Measurements from ENCODE around the gene GCN1. TPM values are rescaled to one million over a fixed set of nuclear protein-coding genes. Genes with fewer than 3 reads are reported as not detected.

GCN1 gene
- total RNA-seq, 4 donors from 2014 or later = 39.5 to 117 (median 63.7) TPM

DNA sequence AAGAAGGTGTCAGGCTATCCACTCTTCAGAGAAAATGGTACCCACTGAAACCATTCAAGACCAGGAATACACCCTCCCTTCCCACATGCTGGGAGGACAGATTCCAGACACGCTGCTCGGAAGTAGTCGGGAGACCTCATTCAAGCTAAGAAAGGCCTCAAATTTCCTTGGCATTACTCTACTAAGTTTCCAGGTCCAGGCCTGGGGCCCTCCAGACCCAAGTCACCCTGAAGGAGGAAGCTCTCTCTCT is 33.5 kb upstream of the GCN1 start:
- Histone ChIP-seq H3K36me3 (peaks cover 3 to 28% (median 7%) of the 10 kb centered on the region in 3 donors), H3K4me1 (peaks cover 67 to 93% (median 83%) of the 10 kb centered on the region in 3 donors), H3K27me3 (no peaks in the 10 kb centered on the region), H3K27ac (peak overlapping the region in 3 of 4 donors; percentile 29 to 94 (median 84)), H3K4me3 (peak overlapping the region in 1 of 4 donors; percentile 25), H3K9me3 (no peaks in the 10 kb centered on the region)
- WGBS, 2 donors = 83% methylated on average over 2 of the region's 3 CpGs; no CpG with 5 or more reads in 1 of the 2 donors
- no peak for TF ChIP-seq CTCF (IDR thresholded peaks at IDR 0.05)
- TF ChIP-seq POLR2A (IDR thresholded peaks at IDR 0.05) = no peak
- intact Hi-C loops (cut with DNase I) = loop anchor here (2.0 kb wide), 1 partner anchor 37 kb away; the partner anchor contains the start of gene PXN
- no peak for DNase-seq

GRCh38 chr12:120227233-120228040 is 32.9 kb upstream of the GCN1 start:
- TF ChIP-seq CTCF (IDR thresholded peaks at IDR 0.05) = no peak
- TF ChIP-seq POLR2A (IDR thresholded peaks at IDR 0.05) = no peak
- H3K27me3 ChIP-seq = no peaks in the 10 kb centered on the region
- 52 to 69% methylated on average over 7 to 8 of the region's 8 CpGs for WGBS, 2 donors
- H3K27ac ChIP-seq = peak overlapping the region in 1 of 4 donors; percentile 29
- DNase-seq = no peak
- no peaks in the 10 kb centered on the region for H3K9me3 ChIP-seq
- no peak overlapping the region for H3K4me3 ChIP-seq
- H3K36me3 ChIP-seq = peaks cover 8 to 33% (median 11%) of the 10 kb centered on the region in 3 donors
- peaks cover 62 to 88% (median 78%) of the 10 kb centered on the region in 3 donors for H3K4me1 ChIP-seq
- intact Hi-C loops (cut with DNase I) = loop anchor here (2.0 kb wide), 1 partner anchor 37 kb away; the partner anchor contains the start of gene PXN

DNA sequence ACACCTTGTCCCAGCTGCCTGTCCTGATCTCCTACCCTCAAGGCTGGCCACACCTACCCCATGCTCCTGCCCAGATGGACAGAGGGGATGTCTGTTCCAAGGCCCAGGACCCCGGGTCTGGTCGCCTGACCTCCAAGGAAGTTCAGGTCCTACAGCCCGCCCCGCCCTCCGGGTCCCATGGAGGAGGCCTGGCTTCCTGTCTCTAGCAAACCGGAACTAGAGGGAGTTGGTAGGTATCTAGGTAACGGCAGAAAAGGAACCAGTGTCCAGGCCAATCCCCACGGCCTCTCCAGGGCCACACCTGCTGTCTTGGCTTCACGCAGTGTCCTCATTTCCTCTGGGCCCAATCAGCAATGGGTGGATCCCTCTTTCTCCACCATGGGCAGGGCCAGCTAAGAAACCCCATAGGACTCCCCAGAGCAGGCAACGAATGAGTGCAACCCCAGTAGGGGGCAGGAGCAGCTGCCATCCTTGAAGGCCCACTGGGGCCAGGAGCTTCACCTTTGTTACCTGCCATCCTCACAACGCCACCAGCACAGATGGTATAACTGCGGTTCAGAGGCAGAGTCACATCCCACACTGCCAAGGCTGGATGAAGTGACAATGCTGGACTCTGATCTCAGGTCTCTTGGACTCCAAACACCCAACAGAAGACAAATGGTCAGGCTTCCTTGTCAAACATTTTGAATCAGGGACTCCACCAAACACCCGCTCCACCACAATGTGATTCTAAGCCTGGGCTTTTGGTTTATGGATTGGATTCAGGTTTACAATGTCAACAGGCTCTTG is 31.5 kb upstream of the GCN1 start:
- peaks cover 49 to 74% (median 64%) of the 10 kb centered on the region in 3 donors for H3K4me1 ChIP-seq
- peaks cover 18 to 47% (median 22%) of the 10 kb centered on the region in 3 donors for H3K36me3 ChIP-seq
- H3K4me3 ChIP-seq = peak overlapping the region in 1 of 4 donors; percentile 40
- TF ChIP-seq CTCF (IDR thresholded peaks at IDR 0.05) (peak in 1 of 6 experiments; percentile 14), POLR2A (IDR thresholded peaks at IDR 0.05) (no peak)
- no peaks in the 10 kb centered on the region for H3K27me3 ChIP-seq
- no peaks in the 10 kb centered on the region for H3K9me3 ChIP-seq
- 64 to 75% methylated on average over 6 of the region's 13 CpGs for WGBS, 2 donors
- H3K27ac ChIP-seq = peak overlapping the region; percentile 63 to 79 (median 69)
- intact Hi-C loops (cut with DNase I) = no loop called here
- DNase-seq = no peak

GRCh38 chr12:120225200-120225558 is 30.7 kb upstream of the GCN1 start:
- Histone ChIP-seq H3K36me3 (peaks cover 18 to 56% (median 30%) of the 10 kb centered on the region in 3 donors), H3K9me3 (no peaks in the 10 kb centered on the region), H3K27ac (peak overlapping the region; percentile 63 to 79 (median 69)), H3K27me3 (no peaks in the 10 kb centered on the region), H3K4me1 (peaks cover 41 to 65% (median 55%) of the 10 kb centered on the region in 3 donors), H3K4me3 (peak overlapping the region in 2 of 4 donors; percentile 27 to 40)
- no peak for DNase-seq
- no peak for TF ChIP-seq POLR2A (IDR thresholded peaks at IDR 0.05)
- intact Hi-C loops (cut with DNase I) = no loop called here
- 29 to 38% methylated on average over 8 to 9 of the region's 9 CpGs for WGBS, 2 donors

GRCh38 chr12:120224304-120225199 is 30.0 kb upstream of the GCN1 start:
- peaks cover 20 to 62% (median 36%) of the 10 kb centered on the region in 3 donors for H3K36me3 ChIP-seq
- peaks cover 35 to 59% (median 49%) of the 10 kb centered on the region in 3 donors for H3K4me1 ChIP-seq

More at GRCh38 chr12:120224304-120225199, 30.0 kb upstream of the GCN1 start:
- Histone ChIP-seq H3K9me3 (no peaks in the 10 kb centered on the region), H3K27me3 (no peaks in the 10 kb centered on the region), H3K27ac (peak overlapping the region; percentile 63 to 79 (median 69)), H3K4me3 (peak overlapping the region; percentile 9 to 40 (median 31))
- TF ChIP-seq POLR2A (IDR thresholded peaks at IDR 0.05) (peak in 1 of 4 donors; percentile 26), CTCF (IDR thresholded peaks at IDR 0.05) (no peak)
- no peak for DNase-seq
- intact Hi-C loops (cut with DNase I) = no loop called here
- WGBS, 2 donors = 21% methylated on average over 5 of the region's 25 CpGs; no CpG with 5 or more reads in 1 of the 2 donors
